Epithelial cell of proximal tubule (primary cell): ENCODE data around the gene LIPC. TPM values are rescaled to one million over a fixed set of nuclear protein-coding genes. Genes with fewer than 3 reads are reported as not detected.

ENCODE experiments used
- DNase-seq: peaks from one replicate; pipeline ENCODE4 v3.0.0-alpha.2; 2011; ENCODE audit warnings: low read depth
- H3K4me3 ChIP-seq: 2 replicates; pipeline ENCODE4 v1.5.1; 2011; ENCODE audit warnings: low read depth, mild to moderate bottlenecking, low read length
- total RNA-seq: library from RNA; depleted of rRNA; stranded (reverse); fragments of >200 nt; gene quantifications from 2 replicates; pipeline ENCODE4 v1.2.3, GENCODE V29; 2015
- TF ChIP-seq, protein P1 (sequence below): conservative IDR thresholded peaks from 2 replicates; pipeline ENCODE4 v1.5.1; 2012; ENCODE audit warnings: low read depth, mild to moderate bottlenecking, low read length

LIPC gene
- total RNA-seq, 1 donor from 2014 or later, result 12.9 TPM

DNA sequence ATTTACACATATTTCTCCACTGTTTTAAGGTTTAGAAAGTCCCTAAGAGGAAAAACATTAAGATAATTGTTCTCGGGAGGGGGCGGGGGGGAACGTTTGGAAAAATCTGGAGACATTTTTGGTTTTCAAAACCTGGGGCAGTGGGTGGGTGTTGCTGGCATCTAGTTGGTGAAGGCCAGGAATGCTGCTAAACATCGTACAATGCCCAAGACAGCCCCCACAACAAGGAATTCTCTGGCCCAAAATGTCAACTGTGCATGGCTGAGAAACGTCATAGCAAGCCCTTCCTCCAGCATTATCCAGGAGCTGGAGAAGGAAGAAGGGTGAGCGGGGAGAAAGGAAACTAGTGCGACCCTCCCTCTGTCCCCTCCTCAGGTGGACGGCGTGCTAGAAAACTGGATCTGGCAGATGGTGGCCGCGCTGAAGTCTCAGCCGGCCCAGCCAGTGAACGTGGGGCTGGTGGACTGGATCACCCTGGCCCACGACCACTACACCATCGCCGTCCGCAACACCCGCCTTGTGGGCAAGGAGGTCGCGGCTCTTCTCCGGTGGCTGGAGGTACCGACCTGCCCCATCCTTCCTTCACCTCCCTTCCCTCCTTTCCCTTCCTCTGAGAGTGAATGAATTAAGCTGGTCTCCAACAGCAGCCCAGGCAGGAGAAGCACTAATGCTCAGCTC lies 109.8 kb downstream of the LIPC start:
- TF ChIP-seq, protein P1, sequence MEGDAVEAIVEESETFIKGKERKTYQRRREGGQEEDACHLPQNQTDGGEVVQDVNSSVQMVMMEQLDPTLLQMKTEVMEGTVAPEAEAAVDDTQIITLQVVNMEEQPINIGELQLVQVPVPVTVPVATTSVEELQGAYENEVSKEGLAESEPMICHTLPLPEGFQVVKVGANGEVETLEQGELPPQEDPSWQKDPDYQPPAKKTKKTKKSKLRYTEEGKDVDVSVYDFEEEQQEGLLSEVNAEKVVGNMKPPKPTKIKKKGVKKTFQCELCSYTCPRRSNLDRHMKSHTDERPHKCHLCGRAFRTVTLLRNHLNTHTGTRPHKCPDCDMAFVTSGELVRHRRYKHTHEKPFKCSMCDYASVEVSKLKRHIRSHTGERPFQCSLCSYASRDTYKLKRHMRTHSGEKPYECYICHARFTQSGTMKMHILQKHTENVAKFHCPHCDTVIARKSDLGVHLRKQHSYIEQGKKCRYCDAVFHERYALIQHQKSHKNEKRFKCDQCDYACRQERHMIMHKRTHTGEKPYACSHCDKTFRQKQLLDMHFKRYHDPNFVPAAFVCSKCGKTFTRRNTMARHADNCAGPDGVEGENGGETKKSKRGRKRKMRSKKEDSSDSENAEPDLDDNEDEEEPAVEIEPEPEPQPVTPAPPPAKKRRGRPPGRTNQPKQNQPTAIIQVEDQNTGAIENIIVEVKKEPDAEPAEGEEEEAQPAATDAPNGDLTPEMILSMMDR, result no peak
- no peak for DNase-seq
- no peak overlapping the region for H3K4me3 ChIP-seq

DNA sequence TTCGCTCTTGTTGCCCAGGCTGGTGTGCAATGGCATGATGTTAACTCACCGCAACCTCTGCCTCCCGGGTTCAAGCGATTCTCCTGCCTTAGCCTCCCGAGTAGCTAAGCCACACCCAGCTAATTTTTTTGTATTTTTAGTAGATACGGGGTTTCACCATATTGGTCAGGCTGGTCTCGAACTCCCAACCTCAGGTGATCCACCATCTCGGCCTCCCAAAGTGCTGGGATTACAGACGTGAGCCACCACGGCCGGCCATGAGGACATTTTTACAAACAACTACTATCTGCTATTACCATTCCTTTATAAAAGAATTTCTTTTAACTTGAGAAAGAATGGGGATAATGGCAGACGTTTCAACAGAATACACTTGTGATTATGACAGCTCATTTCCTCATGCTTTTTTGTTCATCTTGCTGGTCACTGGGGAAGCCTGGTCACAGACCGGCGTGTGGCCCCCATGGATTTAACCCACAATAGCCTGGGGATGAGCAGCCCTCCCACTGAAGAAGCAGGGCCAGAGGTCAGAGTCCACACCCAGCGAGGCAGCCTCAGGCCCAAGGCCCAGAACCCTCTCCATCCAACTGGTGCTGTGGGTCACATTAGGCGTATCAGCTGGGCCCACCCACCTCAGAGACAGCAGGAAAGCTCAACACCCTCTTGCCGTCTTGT lies 112.0 kb downstream of the LIPC start:
- no peak overlapping the region for H3K4me3 ChIP-seq
- DNase-seq, result no peak
- TF ChIP-seq, protein P1, result no peak

DNA sequence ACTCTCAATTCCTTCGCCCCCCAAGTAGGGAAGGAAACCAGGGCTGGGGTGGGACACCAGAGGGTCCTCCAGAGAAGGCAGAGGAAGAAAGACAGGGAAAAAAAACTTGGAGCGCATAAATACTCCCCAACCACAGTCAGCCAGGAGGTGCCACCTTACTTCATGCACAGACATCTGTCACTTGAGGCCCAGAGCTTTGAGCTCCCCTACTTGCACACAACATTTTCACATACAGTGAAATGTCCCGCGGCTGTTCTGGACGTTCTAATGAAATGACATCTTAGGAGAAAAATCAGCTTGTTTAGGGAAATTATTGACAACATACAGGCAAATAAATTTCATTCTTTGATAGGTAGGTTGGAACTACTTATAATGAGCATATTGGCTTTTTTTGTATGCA lies 113.0 kb downstream of the LIPC start:
- no peak overlapping the region for H3K4me3 ChIP-seq
- TF ChIP-seq, protein P1, result no peak
- no peak for DNase-seq

DNA sequence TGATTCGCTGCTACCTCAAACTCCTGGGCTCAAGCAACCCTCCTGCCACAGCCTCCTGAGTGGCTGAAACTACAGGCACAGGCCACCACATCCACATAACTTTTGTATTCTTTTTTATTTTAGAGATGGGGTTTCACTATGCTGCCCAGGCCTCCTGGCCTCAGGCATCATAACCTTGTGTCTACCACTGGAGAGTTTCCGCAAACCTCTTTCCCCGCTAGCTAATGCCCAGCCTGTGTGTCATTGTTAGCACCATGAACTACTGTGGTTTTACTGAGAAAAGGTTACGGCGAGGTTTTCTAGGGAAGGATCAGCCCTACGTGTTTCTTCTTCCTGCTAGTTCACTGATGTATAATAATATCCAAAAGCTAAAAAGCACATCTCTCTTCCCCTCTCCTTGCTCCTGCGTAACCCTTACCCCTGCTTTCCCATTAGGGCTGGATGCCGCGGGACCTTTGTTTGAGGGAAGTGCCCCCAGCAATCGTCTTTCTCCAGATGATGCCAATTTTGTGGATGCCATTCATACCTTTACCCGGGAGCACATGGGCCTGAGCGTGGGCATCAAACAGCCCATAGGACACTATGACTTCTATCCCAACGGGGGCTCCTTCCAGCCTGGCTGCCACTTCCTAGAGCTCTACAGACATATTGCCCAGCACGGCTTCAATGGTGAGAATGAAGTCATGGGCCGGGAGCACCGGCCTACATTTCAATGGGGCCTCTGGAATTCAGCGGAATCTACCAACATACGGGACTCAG lies 113.7 kb downstream of the LIPC start:
- no peak for DNase-seq
- H3K4me3 ChIP-seq, result no peak overlapping the region
- TF ChIP-seq, protein P1, result no peak

DNA sequence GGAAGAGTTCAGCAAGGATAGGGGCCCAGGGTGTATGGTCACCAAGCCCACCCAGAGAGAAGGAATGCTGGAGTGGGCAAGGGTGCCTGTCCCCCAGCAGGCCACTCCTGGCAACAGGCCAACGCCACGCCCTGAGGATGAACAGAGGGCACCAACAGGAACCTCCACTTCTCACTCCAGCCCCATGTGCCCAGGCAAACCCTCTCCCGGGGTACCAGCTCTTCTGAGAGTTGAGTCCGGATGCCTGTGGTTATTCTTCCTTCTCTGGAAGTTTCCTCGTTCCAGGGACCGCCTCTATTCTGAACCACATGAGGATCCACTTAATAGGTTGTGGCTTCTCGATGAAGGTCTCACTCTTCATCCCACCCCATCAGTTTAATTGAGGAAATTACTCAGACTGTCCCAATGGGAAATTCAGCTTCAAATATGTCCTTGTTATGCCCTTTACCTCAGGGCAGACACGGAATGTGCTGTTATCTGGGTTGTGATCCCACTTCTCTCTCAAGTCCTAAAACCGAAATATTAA lies 114.3 kb downstream of the LIPC start:
- no peak for DNase-seq
- H3K4me3 ChIP-seq, result no peak overlapping the region
- TF ChIP-seq, protein P1, result no peak

DNA sequence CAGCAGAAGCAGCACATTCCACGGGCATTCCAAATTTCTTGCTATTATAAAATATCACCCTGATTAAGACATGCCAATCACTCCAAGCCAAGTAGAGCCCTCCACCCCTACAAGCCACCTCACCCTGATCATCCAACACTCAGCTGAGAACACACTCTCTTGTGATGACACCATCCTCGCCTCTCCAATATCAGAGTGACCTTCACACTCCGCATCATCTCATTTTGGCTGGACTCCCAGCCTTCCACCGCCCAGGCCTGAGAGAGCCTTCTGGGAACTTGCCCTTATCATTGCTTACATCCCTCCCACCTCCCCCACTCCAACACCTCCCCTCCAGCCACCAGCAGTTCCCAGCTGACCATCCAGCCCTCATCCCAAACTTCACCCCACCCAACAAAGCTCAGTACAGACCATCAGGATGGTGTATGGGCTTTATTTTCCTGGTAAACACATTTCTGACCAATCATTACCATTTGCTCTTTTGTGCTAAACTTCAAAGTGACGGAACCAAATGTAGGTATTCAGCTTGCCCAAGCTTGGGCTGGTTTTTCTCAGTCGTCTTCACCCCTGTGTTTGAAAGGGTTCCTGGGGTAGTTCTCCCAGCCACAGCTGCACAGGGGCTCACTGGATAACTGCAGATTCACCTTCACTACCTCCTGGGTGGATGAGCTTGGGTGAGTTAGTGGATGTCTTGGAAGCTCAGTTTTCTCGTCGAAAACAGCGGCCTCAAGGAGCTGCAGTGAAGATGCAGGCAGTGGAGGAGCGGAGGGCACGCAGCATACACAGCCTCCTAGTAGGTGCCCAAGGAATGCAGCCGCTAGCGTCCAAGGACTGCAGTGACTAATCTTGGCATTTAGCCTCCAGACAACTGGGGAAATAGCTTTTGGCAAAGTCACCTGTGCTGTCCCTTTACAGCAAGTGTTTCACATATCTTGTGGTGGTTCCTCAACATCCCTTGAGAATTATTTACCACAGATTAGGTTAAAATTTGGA lies 115.1 kb downstream of the LIPC start:
- H3K4me3 ChIP-seq, result no peak overlapping the region
- DNase-seq, result peak; percentile 94
- TF ChIP-seq, protein P1, result no peak
